GM23338 (cell line): Measurements from ENCODE around the gene ZNF678. TPM values are rescaled to one million over a fixed set of nuclear protein-coding genes. Genes with fewer than 3 reads are reported as not detected.

Source experiments
- ATAC-seq: fragments of 200-7000 bp; cut with Tn5 transposase; 3 replicates; pipeline ENCODE4 v1.9.1; 2020
- DNase-seq: peaks from one replicate; pipeline ENCODE4 v3.0.0-alpha.2; 2015; ENCODE audit warnings: low spot score
- H2AFZ ChIP-seq: fragments of 200-600 bp; sonication (generic); 2 replicates; pipeline ENCODE4 v1.8.0; 2016; ENCODE audit warnings: antibody characterized with exemption, mild to moderate bottlenecking, moderate library complexity
- H3F3A ChIP-seq: fragments of 200-600 bp; sonication (generic); replicated peaks from 2 replicates; pipeline ENCODE4 v1.8.0; 2017; ENCODE audit warnings: antibody characterized with exemption, mixed run types, low read depth
- H3K27ac ChIP-seq: fragments of 200-600 bp; sonication (generic); 2 replicates; pipeline ENCODE4 v1.6.1; 2016; ENCODE audit warnings: low read depth
- H3K27me3 ChIP-seq: fragments of 200-600 bp; sonication (generic); 2 replicates; pipeline ENCODE4 v1.8.0; 2016; ENCODE audit warnings: mild to moderate bottlenecking, mixed run types, moderate library complexity; ENCODE audit not compliant: insufficient read depth
- H3K36me3 ChIP-seq: fragments of 200-600 bp; sonication (generic); 2 replicates; pipeline ENCODE4 v1.8.0; 2016; ENCODE audit warnings: mild to moderate bottlenecking; ENCODE audit not compliant: insufficient read depth
- H3K4me1 ChIP-seq: fragments of 200-600 bp; sonication (generic); 2 replicates; pipeline ENCODE4 v1.8.0; 2016; ENCODE audit warnings: mild to moderate bottlenecking, moderate library complexity; ENCODE audit not compliant: insufficient read depth
- H3K4me2 ChIP-seq: fragments of 200-600 bp; sonication (generic); 2 replicates; pipeline ENCODE4 v1.7.1; 2017; ENCODE audit warnings: mixed run types
- H3K4me3 ChIP-seq: fragments of 200-600 bp; sonication (generic); 2 replicates; pipeline ENCODE4 v1.6.1; 2016; ENCODE audit warnings: mixed run types
- H3K79me2 ChIP-seq: fragments of 200-600 bp; sonication (generic); replicated peaks from 2 replicates; pipeline ENCODE4 v1.8.0; 2017; ENCODE audit warnings: mild to moderate bottlenecking; ENCODE audit not compliant: insufficient read depth
- H3K9me2 ChIP-seq: fragments of 200-600 bp; sonication (generic); 2 replicates; pipeline ENCODE4 v1.8.0; 2017; ENCODE audit not compliant: insufficient read depth
- H4K20me1 ChIP-seq: fragments of 200-600 bp; sonication (generic); replicated peaks from 2 replicates; pipeline ENCODE4 v1.8.0; 2017; ENCODE audit warnings: mild to moderate bottlenecking; ENCODE audit not compliant: insufficient read depth
- H3K27ac Mint-ChIP-seq: 2 replicates; pipeline ENCODE4 v1.8.0; 2020; ENCODE audit warnings: inconsistent platforms, mild to moderate bottlenecking, moderate library complexity, mixed read lengths
- H3K27me3 Mint-ChIP-seq: 3 replicates; pipeline ENCODE4 v1.8.0; 2022; ENCODE audit warnings: low read depth, mild to moderate bottlenecking, moderate library complexity, mixed read lengths, inconsistent platforms; ENCODE audit not compliant: insufficient read depth, poor library complexity
- H3K36me3 Mint-ChIP-seq: 3 replicates; pipeline ENCODE4 v1.8.0; 2021; ENCODE audit warnings: low read depth, mild to moderate bottlenecking, inconsistent platforms, moderate library complexity, mixed read lengths
- H3K4me1 Mint-ChIP-seq: 3 replicates; pipeline ENCODE4 v1.8.0; 2020; ENCODE audit warnings: mild to moderate bottlenecking, inconsistent platforms, mixed read lengths
- H3K4me3 Mint-ChIP-seq: 3 replicates; pipeline ENCODE4 v1.8.0; 2021; ENCODE audit warnings: moderate library complexity, mild to moderate bottlenecking, inconsistent platforms, mixed read lengths
- H3K9me3 Mint-ChIP-seq: 3 replicates; pipeline ENCODE4 v1.8.0; 2020; ENCODE audit warnings: moderate library complexity, mild to moderate bottlenecking, inconsistent platforms, mixed read lengths
- CREB1 ChIP-seq: fragments of 250-450 bp; sonication (Bioruptor Pico); IDR thresholded peaks from 2 replicates; pipeline ENCODE4 v1.5.0; 2020; ENCODE audit warnings: low read depth, mild to moderate bottlenecking, moderate library complexity
- JUNB ChIP-seq: IDR thresholded peaks from one replicate; pipeline ENCODE4 v1.6.1; 2016; ENCODE audit warnings: antibody characterized with exemption; ENCODE audit not compliant: unreplicated experiment
- NANOG ChIP-seq: IDR thresholded peaks from 2 replicates; pipeline ENCODE4 v1.6.1; 2016; ENCODE audit warnings: antibody characterized with exemption, borderline replicate concordance
- POLR2AphosphoS5 ChIP-seq: IDR thresholded peaks from 2 replicates; pipeline ENCODE4 v1.6.1; 2016; ENCODE audit warnings: antibody characterized with exemption, low read depth
- STAT1 ChIP-seq: IDR thresholded peaks from one replicate; pipeline ENCODE4 v1.6.1; 2016; ENCODE audit warnings: antibody characterized with exemption; ENCODE audit not compliant: unreplicated experiment
- ZNF114 ChIP-seq: fragments of 250-450 bp; sonication (Bioruptor Pico); IDR thresholded peaks from 2 replicates; pipeline ENCODE4 v1.5.0; 2020; ENCODE audit warnings: mild to moderate bottlenecking, moderate library complexity
- ZNF331 ChIP-seq: fragments of 250-450 bp; sonication (Bioruptor Pico); IDR thresholded peaks from 2 replicates; pipeline ENCODE4 v1.5.0; 2020; ENCODE audit warnings: low read depth, mild to moderate bottlenecking, moderate library complexity
- polyA plus RNA-seq: library from polyadenylated mRNA; unstranded; fragments of >200 nt; fragmentation: Nextera tagmentation; extraction: Ambion mirVana; gene quantifications from 2 replicates; pipeline ENCODE4 v1.2.1, GENCODE V29; 2016
- total RNA-seq: library from RNA; depleted of rRNA; stranded (reverse); fragments of >200 nt; shearing (Covaris generic); gene quantifications from 2 replicates; pipeline ENCODE4 v1.2.3, GENCODE V29; 2014
- TF ChIP-seq, protein P1 (sequence below): IDR thresholded peaks from one replicate; pipeline ENCODE4 v1.6.1; 2018; ENCODE audit warnings: antibody characterized with exemption; ENCODE audit not compliant: unreplicated experiment

ZNF678 gene
- total and polyA plus RNA-seq, 2 experiments from 2014 or later, result 8.6 to 60.0 TPM

DNA sequence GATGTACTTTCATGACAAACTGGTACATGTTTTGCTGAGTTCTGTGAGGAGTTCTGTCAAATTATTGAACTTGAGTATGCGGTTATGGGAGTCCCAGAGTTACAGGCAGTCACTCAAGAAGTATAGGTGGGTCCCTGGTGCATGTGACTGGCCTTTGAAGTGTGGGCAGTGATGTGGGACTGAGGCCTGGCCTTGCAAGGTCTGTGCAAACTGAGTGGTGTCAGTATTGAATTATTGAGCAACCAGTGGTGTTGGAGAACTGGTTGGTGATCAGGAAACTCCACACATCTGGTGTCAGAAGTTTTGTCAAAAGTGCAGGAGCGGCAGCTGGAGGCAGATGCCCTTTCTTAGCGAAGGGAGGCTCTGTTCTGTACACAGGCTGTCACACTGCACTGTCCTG is 5.2 kb downstream of the ZNF678 start (continued):
- TF ChIP-seq, protein P1, sequence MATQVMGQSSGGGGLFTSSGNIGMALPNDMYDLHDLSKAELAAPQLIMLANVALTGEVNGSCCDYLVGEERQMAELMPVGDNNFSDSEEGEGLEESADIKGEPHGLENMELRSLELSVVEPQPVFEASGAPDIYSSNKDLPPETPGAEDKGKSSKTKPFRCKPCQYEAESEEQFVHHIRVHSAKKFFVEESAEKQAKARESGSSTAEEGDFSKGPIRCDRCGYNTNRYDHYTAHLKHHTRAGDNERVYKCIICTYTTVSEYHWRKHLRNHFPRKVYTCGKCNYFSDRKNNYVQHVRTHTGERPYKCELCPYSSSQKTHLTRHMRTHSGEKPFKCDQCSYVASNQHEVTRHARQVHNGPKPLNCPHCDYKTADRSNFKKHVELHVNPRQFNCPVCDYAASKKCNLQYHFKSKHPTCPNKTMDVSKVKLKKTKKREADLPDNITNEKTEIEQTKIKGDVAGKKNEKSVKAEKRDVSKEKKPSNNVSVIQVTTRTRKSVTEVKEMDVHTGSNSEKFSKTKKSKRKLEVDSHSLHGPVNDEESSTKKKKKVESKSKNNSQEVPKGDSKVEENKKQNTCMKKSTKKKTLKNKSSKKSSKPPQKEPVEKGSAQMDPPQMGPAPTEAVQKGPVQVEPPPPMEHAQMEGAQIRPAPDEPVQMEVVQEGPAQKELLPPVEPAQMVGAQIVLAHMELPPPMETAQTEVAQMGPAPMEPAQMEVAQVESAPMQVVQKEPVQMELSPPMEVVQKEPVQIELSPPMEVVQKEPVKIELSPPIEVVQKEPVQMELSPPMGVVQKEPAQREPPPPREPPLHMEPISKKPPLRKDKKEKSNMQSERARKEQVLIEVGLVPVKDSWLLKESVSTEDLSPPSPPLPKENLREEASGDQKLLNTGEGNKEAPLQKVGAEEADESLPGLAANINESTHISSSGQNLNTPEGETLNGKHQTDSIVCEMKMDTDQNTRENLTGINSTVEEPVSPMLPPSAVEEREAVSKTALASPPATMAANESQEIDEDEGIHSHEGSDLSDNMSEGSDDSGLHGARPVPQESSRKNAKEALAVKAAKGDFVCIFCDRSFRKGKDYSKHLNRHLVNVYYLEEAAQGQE, result no peak
- TF ChIP-seq ZNF114, result no peak
- TF ChIP-seq CREB1, result no peak
- no peak for TF ChIP-seq JUNB

DNA sequence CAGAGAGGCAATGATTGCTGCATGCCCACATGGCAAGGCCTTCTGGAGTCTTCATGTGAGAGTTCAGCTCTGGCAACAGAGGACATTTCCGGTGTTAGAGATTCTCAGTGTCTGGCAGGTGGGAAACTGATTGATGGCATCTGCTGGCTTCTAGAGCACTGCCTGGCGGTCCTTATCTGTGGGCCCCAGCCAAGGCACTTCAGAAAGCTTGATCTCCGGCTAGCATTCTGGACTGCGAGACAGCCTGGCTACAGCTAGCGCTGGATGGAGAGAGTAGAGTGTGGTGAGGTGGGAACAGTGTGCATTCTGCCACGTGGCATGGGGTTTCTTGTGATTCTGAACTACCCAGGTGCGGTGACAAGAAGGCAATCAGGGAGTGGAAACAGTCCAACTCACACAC is 9.4 kb downstream of the ZNF678 start:
- DNase-seq (no peak), ATAC-seq (no peak)
- Histone ChIP-seq H3K36me3 (no peaks in the 10 kb centered on the region), H3K4me3 (no peak overlapping the region), H3K9me2 (no peaks in the 10 kb centered on the region), H3K79me2 (peaks cover 99% of the 10 kb centered on the region), H3K4me1 (peaks cover 15% of the 10 kb centered on the region), H2AFZ (no peak overlapping the region), H3F3A (no peaks in the 10 kb centered on the region), H3K4me2 (no peak overlapping the region), H3K27ac (no peak overlapping the region), H4K20me1 (peaks cover 39% of the 10 kb centered on the region), H3K27me3 (no peaks in the 10 kb centered on the region)
- TF ChIP-seq, protein P1, result no peak
- TF ChIP-seq JUNB, result no peak
- no peak for TF ChIP-seq ZNF331
- TF ChIP-seq POLR2AphosphoS5, result no peak
- no peak for TF ChIP-seq NANOG
- no peak for TF ChIP-seq STAT1
- no peaks in the 10 kb centered on the region for H3K27me3 Mint-ChIP-seq
- H3K27ac Mint-ChIP-seq, result peak overlapping the region; percentile 60
- H3K4me1 Mint-ChIP-seq, result peaks cover 21% of the 10 kb centered on the region
- peaks cover 40% of the 10 kb centered on the region for H3K36me3 Mint-ChIP-seq
- peaks cover 24% of the 10 kb centered on the region for H3K9me3 Mint-ChIP-seq
- H3K4me3 Mint-ChIP-seq, result no peak overlapping the region
